ENCODE measurements around the gene ERP27.

ERP27 gene

DNA sequence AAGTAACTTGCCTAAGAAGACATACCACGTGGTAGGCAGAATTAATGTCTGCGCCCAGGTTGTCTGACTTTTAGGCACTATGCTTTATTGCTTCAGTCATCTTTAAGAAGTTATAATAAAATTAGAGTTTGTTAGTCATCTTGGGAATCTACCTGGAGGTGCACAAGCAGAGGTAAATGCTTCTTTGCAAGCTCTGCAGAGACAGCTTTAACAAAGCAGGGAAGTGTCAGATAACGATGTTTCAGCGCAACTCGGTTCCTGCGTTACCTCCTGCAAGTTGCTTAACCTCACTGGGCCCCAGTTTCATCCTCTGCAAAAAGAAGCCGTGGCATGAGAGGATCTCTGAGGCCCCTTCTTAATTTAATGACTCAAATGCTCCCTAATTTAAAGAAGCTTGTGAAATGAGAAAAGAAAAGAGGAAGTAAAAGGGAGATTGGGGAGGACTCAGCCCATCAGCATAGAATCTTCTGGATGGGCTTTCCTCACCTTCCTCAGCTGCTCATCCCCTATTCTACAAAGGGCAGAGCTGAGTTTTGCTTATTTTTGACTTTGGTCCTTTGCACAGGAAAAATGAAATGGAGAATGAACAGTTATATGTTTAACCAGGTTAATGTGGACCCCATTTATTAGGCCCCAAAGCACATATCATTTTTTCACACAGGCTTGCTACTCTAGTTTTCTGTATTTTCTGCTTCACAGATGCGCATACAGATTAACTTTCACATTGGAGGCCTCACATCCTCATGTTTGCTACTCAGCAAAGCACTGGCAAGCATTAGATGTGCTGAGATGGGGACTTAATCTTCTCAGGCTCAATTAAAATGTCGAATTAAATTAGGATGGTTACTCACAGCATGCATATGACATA is 17.9 kb upstream of the ERP27 start:
- DNase-seq (ENCODE audit: insufficient read length, low spot score), result no peak
- no peak for TF ChIP-seq POLR2AphosphoS5 (IDR thresholded peaks at IDR 0.05; ENCODE audit: low read depth, low read length)
- 0 out of 2 replicates have a peak, but pooled peaks have one; percentile 5 for TF ChIP-seq SPI1 (IDR thresholded peaks at IDR 0.05; ENCODE audit: low read depth, low read length)
- TF ChIP-seq PAX5 (IDR thresholded peaks at IDR 0.05; ENCODE audit: insufficient read depth, low read length, severe bottlenecking), result no peak
- TF ChIP-seq POU2F2 (IDR thresholded peaks at IDR 0.05; ENCODE audit: low read depth, low read length), result peak; percentile 21; the same call in 1 of the 2 replicates
- no peak; the same call in 1 of the 2 replicates for TF ChIP-seq POLR2A (IDR thresholded peaks at IDR 0.05; ENCODE audit: low read depth, low read length)
- 0 out of 2 replicates have a peak, but pooled peaks have one; percentile 23 for TF ChIP-seq TAF1 (IDR thresholded peaks at IDR 0.05; ENCODE audit: low read depth, low read length)
- FAIRE-seq, result peak; percentile 82

DNA sequence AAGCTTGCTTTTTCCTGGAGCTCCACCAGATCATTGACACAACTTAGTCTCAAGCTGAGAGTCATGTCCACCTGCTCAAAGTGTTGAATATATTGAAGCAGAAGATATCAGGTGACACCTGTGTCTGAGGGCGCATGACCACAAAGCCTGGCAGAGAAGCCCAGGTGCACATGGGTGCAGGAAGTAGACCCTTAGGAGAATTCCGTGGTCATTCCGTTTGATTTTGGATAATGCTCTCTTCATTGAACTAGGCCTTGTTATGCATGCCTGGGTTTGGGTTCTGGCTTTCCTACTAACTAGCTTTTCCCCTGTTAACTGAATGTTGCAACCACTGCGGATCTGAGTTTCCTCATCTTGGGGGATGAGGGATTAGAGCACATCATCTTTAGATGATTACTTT is 15.9 kb upstream of the ERP27 start:
- DNase-seq (ENCODE audit: insufficient read length, low spot score) (no peak), FAIRE-seq (peak; percentile 84)
- TF ChIP-seq POU2F2 (IDR thresholded peaks at IDR 0.05; ENCODE audit: low read depth, low read length) (no peak), SPI1 (IDR thresholded peaks at IDR 0.05; ENCODE audit: low read depth, low read length) (no peak), POLR2A (IDR thresholded peaks at IDR 0.05; ENCODE audit: low read depth, low read length) (no peak; the same call in 1 of the 2 replicates), POLR2AphosphoS5 (IDR thresholded peaks at IDR 0.05; ENCODE audit: low read depth, low read length) (no peak), PAX5 (IDR thresholded peaks at IDR 0.05; ENCODE audit: insufficient read depth, low read length, severe bottlenecking) (no peak), TAF1 (IDR thresholded peaks at IDR 0.05; ENCODE audit: low read depth, low read length) (no peak)

DNA sequence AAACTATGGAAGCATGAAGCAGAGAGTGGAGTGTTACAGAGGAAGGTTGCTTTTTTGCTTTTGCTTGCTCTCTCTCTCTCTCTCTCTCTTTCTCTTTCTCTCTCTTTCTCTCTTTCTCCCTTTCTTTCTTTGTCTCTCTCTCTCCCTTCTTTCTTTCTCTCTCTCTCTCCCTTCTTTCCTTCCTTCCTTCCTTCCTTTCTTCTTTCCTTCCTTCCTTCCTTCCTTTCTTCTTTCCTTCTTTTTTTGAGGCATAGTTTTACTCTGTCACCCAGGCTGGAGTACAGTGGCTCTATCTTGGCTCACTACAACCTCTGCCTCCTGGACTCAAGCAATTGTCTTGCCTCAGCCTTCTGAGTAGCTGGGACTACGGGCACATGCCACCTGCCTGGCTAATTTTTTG is 15.4 kb upstream of the ERP27 start:
- no peak for FAIRE-seq
- DNase-seq (ENCODE audit: insufficient read length, low spot score), result no peak
- TF ChIP-seq PAX5 (IDR thresholded peaks at IDR 0.05; ENCODE audit: insufficient read depth, low read length, severe bottlenecking) (no peak), POLR2A (IDR thresholded peaks at IDR 0.05; ENCODE audit: low read depth, low read length) (no peak), POU2F2 (IDR thresholded peaks at IDR 0.05; ENCODE audit: low read depth, low read length) (no peak), SPI1 (IDR thresholded peaks at IDR 0.05; ENCODE audit: low read depth, low read length) (no peak), POLR2AphosphoS5 (IDR thresholded peaks at IDR 0.05; ENCODE audit: low read depth, low read length) (no peak), TAF1 (IDR thresholded peaks at IDR 0.05; ENCODE audit: low read depth, low read length) (no peak)

DNA sequence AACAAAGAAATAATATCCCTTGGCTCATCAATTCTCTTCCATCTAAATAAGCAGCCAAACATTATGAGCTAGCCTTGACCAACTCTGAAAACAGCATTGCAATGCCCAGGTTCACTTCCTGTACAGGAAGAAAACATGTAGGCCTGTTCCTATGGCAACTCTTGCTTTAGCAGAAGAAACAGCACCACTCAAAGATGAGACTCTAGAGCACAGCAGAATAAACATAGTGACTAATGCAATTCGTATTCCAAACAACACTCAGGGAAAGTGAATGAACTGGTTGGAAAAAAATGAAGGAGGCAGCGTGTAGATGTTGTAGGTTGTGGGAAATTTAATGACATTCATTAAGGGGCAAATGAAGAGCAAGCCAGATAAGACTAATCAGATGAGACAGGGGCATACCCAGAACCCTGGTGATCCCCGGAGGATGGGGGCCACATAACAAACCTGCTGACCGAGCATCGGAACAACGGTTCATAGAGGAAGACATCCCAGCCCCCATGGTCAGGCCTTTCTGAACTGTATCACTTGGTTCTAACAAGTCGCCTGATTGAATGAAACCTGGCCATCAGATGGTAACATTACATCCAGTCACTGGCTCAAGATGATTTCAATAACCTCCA is 14.1 kb upstream of the ERP27 start:
- peak; percentile 91 for FAIRE-seq
- TF ChIP-seq POLR2AphosphoS5 (IDR thresholded peaks at IDR 0.05; ENCODE audit: low read depth, low read length), result no peak
- no peak for TF ChIP-seq TAF1 (IDR thresholded peaks at IDR 0.05; ENCODE audit: low read depth, low read length)
- TF ChIP-seq POLR2A (IDR thresholded peaks at IDR 0.05; ENCODE audit: low read depth, low read length), result no peak
- peak; percentile 73 for TF ChIP-seq SPI1 (IDR thresholded peaks at IDR 0.05; ENCODE audit: low read depth, low read length)
- no peak for TF ChIP-seq PAX5 (IDR thresholded peaks at IDR 0.05; ENCODE audit: insufficient read depth, low read length, severe bottlenecking)
- no peak for DNase-seq (ENCODE audit: insufficient read length, low spot score)

DNA sequence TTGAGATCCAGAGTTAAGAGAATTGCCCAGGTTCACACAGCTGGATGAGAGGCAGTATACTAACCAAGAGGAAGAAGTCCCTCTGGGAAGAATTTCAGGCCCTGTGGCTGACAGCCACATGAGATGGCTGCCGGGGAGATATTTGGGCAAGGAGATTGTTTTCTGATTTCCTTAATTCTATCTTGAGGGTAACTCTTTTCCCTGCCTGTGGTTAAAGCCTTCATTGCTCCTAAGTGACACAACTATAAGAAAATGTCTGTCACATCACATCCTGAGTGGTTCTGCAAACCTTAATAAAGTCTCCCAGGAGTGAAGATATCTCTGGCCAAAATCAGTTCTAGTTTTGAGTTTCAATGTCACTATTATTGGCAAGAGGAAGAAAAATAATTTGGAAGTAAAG is 13.5 kb upstream of the ERP27 start:
- TF ChIP-seq PAX5 (IDR thresholded peaks at IDR 0.05; ENCODE audit: insufficient read depth, low read length, severe bottlenecking) (no peak), SPI1 (IDR thresholded peaks at IDR 0.05; ENCODE audit: low read depth, low read length) (no peak), POLR2A (IDR thresholded peaks at IDR 0.05; ENCODE audit: low read depth, low read length) (no peak), POLR2AphosphoS5 (IDR thresholded peaks at IDR 0.05; ENCODE audit: low read depth, low read length) (no peak), POU2F2 (IDR thresholded peaks at IDR 0.05; ENCODE audit: low read depth, low read length) (no peak)
- FAIRE-seq (no peak), DNase-seq (ENCODE audit: insufficient read length, low spot score) (no peak)

DNA sequence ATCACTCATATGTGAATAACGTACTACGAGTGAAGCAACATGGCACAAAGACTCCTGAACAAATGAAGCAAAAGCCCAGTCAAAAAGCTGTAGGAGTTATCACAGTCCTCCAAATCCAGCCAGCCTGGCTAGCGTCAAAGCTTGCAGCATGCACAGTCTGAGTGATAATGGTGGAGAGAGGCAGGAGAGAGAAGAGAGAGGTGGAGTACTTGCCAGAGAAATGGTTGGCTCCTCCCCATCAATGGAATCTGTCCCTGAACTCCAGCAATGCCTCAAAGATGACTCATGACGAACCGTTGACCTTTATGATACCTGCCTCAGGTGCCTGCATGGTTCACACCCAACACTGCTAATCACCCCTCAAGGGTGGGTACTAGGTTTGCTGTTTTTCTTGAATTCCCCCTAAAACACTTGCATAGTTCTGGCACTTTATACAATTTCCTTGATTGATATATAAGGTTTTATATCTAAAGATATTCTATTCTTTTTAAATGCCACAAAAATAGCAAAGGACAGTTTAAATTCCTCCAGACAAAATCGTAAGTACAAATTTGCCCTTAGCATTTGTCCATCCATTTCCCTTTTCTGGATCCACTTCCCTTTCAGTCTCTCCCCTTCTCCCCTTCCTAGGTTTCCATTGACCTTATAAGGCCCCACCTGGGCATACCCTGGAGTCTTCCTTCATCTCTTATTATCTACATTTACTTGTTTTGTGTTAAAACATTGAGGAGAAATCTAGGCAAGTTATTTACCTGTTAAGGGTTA is 12.8 kb upstream of the ERP27 start:
- DNase-seq (ENCODE audit: insufficient read length, low spot score) (no peak), FAIRE-seq (peak; percentile 52)
- TF ChIP-seq PAX5 (IDR thresholded peaks at IDR 0.05; ENCODE audit: insufficient read depth, low read length, severe bottlenecking) (no peak), SPI1 (IDR thresholded peaks at IDR 0.05; ENCODE audit: low read depth, low read length) (no peak), POLR2AphosphoS5 (IDR thresholded peaks at IDR 0.05; ENCODE audit: low read depth, low read length) (no peak), POU2F2 (IDR thresholded peaks at IDR 0.05; ENCODE audit: low read depth, low read length) (no peak), POLR2A (IDR thresholded peaks at IDR 0.05; ENCODE audit: low read depth, low read length) (no peak), TAF1 (IDR thresholded peaks at IDR 0.05; ENCODE audit: low read depth, low read length) (no peak)

DNA sequence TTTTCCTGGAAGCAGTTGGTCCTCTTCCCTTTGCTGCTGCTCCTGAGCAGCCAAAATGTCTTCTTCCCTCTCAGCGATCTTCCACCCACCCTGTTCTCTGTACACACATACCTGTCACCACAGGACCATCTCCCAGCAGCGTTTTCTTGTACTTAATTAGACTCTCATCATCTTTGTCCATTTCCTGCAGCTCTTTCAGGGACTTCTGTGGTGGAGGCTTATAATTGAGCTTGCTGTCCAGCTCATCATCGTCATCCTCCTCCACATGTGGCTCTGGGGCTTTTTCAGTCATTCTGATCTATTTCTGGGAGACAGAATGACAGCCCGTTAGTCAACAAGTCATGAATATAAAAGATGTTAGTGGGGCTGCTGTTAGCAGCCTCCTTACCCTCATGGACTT is 12.1 kb upstream of the ERP27 start:
- FAIRE-seq (peak; percentile 74), DNase-seq (ENCODE audit: insufficient read length, low spot score) (no peak)
- TF ChIP-seq SPI1 (IDR thresholded peaks at IDR 0.05; ENCODE audit: low read depth, low read length) (no peak), PAX5 (IDR thresholded peaks at IDR 0.05; ENCODE audit: insufficient read depth, low read length, severe bottlenecking) (no peak), POLR2A (IDR thresholded peaks at IDR 0.05; ENCODE audit: low read depth, low read length) (peak; percentile 12; the same call in 1 of the 2 replicates), POLR2AphosphoS5 (IDR thresholded peaks at IDR 0.05; ENCODE audit: low read depth, low read length) (no peak; the same call in 1 of the 2 replicates), TAF1 (IDR thresholded peaks at IDR 0.05; ENCODE audit: low read depth, low read length) (no peak)

DNA sequence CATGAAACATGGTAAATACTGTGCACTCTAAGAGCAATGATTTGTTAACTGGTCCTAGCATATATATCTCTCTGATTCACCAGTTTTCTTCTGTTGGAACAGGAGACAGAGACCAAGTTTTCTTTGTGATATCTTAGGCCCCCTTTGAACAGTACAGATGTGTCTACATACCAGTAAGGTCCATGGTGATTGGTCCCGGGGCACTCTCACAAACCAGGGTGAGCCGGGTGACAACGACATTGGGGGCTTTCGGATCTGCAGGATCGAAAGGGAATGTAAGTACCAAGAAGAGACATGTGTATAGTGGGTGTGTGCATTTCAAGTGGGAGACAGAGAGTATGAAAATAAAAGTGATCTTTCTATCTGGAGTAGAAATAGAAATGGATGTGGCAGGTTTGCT is 11.3 kb upstream of the ERP27 start:
- TF ChIP-seq POLR2AphosphoS5 (IDR thresholded peaks at IDR 0.05; ENCODE audit: low read depth, low read length), result no peak
- TF ChIP-seq POU2F2 (IDR thresholded peaks at IDR 0.05; ENCODE audit: low read depth, low read length), result no peak
- no peak for TF ChIP-seq PAX5 (IDR thresholded peaks at IDR 0.05; ENCODE audit: insufficient read depth, low read length, severe bottlenecking)
- TF ChIP-seq POLR2A (IDR thresholded peaks at IDR 0.05; ENCODE audit: low read depth, low read length), result no peak
- no peak for TF ChIP-seq SPI1 (IDR thresholded peaks at IDR 0.05; ENCODE audit: low read depth, low read length)
- DNase-seq (ENCODE audit: insufficient read length, low spot score), result no peak
- peak; percentile 87 for FAIRE-seq

DNA sequence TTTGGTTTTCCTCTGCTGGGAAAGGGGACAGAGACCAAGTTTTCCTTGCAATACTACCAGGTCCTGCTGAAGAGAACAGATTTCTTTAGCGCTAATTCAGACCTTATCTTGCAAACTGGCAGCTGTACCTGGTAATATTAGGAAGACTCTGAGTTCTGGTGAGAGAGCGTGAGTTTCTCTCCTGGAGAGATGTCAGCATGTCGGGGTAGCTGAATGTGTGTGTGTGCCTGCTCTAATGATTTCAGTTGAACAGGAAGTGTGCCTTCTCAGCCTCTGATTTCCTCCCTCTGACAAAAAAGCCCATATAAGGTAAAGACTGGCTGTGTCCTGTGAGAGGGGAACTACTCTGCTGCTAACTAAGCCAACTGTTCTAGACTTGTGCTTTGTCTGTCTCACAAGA is 10.3 kb upstream of the ERP27 start:
- TF ChIP-seq PAX5 (IDR thresholded peaks at IDR 0.05; ENCODE audit: insufficient read depth, low read length, severe bottlenecking) (peak; percentile 38), POU2F2 (IDR thresholded peaks at IDR 0.05; ENCODE audit: low read depth, low read length) (no peak; the same call in 1 of the 2 replicates), TAF1 (IDR thresholded peaks at IDR 0.05; ENCODE audit: low read depth, low read length) (peak; percentile 92), POLR2A (IDR thresholded peaks at IDR 0.05; ENCODE audit: low read depth, low read length) (peak; percentile 96), SPI1 (IDR thresholded peaks at IDR 0.05; ENCODE audit: low read depth, low read length) (peak; percentile 86), POLR2AphosphoS5 (IDR thresholded peaks at IDR 0.05; ENCODE audit: low read depth, low read length) (peak; percentile 97)
- peak; percentile 43 for DNase-seq (ENCODE audit: insufficient read length, low spot score)
- peak; percentile 98 for FAIRE-seq

All from GM12891 (cell line).